Measurements from ENCODE around the gene JDP2.

The JDP2 gene

GRCh38 chr14:75460394-75460793 lies 32.6 kb downstream of the JDP2 start:
- TF ChIP-seq NFRKB (IDR thresholded peaks at IDR 0.05) (no peak), FOXM1 (IDR thresholded peaks at IDR 0.05; ENCODE audit: borderline replicate concordance) (no peak), TARDBP (IDR thresholded peaks at IDR 0.05) (no peak), FOXK2 (IDR thresholded peaks at IDR 0.05) (no peak), PKNOX1 (IDR thresholded peaks at IDR 0.05) (no peak), HDGF (IDR thresholded peaks at IDR 0.05; ENCODE audit: borderline replicate concordance) (no peak), SP1 (IDR thresholded peaks at IDR 0.05) (no peak)

GRCh38 chr14:75461303-75461702 lies 33.5 kb downstream of the JDP2 start:
- DNase-seq (ENCODE audit: extremely low spot score): no peak
- ChIA-PET POLR2A (no interaction called here), CTCF (interaction anchor here (1.3 kb wide), 1 partner anchor 27 kb away, joined by 3 read pairs; no protein-coding TSS in a partner anchor)
- TF ChIP-seq SUZ12 (IDR thresholded peaks at IDR 0.05) (no peak), NFRKB (IDR thresholded peaks at IDR 0.05) (no peak), L3MBTL2 (conservative IDR thresholded peaks at IDR 0.05) (no peak), HDGF (IDR thresholded peaks at IDR 0.05; ENCODE audit: borderline replicate concordance) (no peak), ELF4 (IDR thresholded peaks at IDR 0.05) (no peak), BHLHE40 (IDR thresholded peaks at IDR 0.05; ENCODE audit: borderline replicate concordance) (no peak), FOXM1 (IDR thresholded peaks at IDR 0.05; ENCODE audit: borderline replicate concordance) (no peak), PKNOX1 (IDR thresholded peaks at IDR 0.05) (no peak), ZNF384 (IDR thresholded peaks at IDR 0.05) (no peak)

More at GRCh38 chr14:75460394-75460793, 32.6 kb downstream of the JDP2 start:
- DNase-seq (ENCODE audit: extremely low spot score): no peak
- ChIA-PET POLR2A (no interaction called here), CTCF (no interaction called here)

- no peak for DNase-seq (ENCODE audit: extremely low spot score)
- POLR2A ChIA-PET: no interaction called here
- CTCF ChIA-PET: interaction anchor here (1.3 kb wide), 1 partner anchor 27 kb away, joined by 3 read pairs; no protein-coding TSS in a partner anchor
- TF ChIP-seq NFRKB (IDR thresholded peaks at IDR 0.05) (no peak), CTBP1 (IDR thresholded peaks at IDR 0.05; ENCODE audit: borderline replicate concordance) (no peak), FOXA1 (IDR thresholded peaks at IDR 0.05) (no peak), TARDBP (IDR thresholded peaks at IDR 0.05) (no peak), LEF1 (IDR thresholded peaks at IDR 0.05; ENCODE audit: borderline replicate concordance) (no peak), FOXK2 (IDR thresholded peaks at IDR 0.05) (no peak), HDGF (IDR thresholded peaks at IDR 0.05; ENCODE audit: borderline replicate concordance) (no peak), SUZ12 (IDR thresholded peaks at IDR 0.05) (no peak), SP1 (IDR thresholded peaks at IDR 0.05) (no peak), FOXM1 (IDR thresholded peaks at IDR 0.05; ENCODE audit: borderline replicate concordance) (no peak), BHLHE40 (IDR thresholded peaks at IDR 0.05; ENCODE audit: borderline replicate concordance) (no peak), ELF4 (IDR thresholded peaks at IDR 0.05) (no peak), ARNT (IDR thresholded peaks at IDR 0.05) (no peak), PKNOX1 (IDR thresholded peaks at IDR 0.05) (no peak), ZNF384 (IDR thresholded peaks at IDR 0.05) (no peak)
Observed at GRCh38 chr14:75461755-75462349, 34.0 kb downstream of the JDP2 start.

GRCh38 chr14:75464626-75465025 lies 36.8 kb downstream of the JDP2 start:
- DNase-seq (ENCODE audit: extremely low spot score): no peak
- TF ChIP-seq L3MBTL2 (conservative IDR thresholded peaks at IDR 0.05) (no peak), PKNOX1 (IDR thresholded peaks at IDR 0.05) (no peak), TARDBP (IDR thresholded peaks at IDR 0.05) (no peak), CTBP1 (IDR thresholded peaks at IDR 0.05; ENCODE audit: borderline replicate concordance) (no peak), NFRKB (IDR thresholded peaks at IDR 0.05) (no peak), FOXM1 (IDR thresholded peaks at IDR 0.05; ENCODE audit: borderline replicate concordance) (no peak), ARNT (IDR thresholded peaks at IDR 0.05) (no peak), ELF4 (IDR thresholded peaks at IDR 0.05) (no peak), ZNF384 (IDR thresholded peaks at IDR 0.05) (no peak), SUZ12 (IDR thresholded peaks at IDR 0.05) (no peak), FOXK2 (IDR thresholded peaks at IDR 0.05) (no peak)
- ChIA-PET POLR2A (no interaction called here), CTCF (no interaction called here)

GRCh38 chr14:75467763-75468162 lies 39.9 kb downstream of the JDP2 start:
- CTCF ChIA-PET: interaction anchor here (1.2 kb wide), 1 partner anchor 20 kb away, joined by 3 read pairs; no protein-coding TSS in a partner anchor
- DNase-seq (ENCODE audit: extremely low spot score): no peak
- POLR2A ChIA-PET: no interaction called here
- TF ChIP-seq ZNF384 (IDR thresholded peaks at IDR 0.05) (no peak), L3MBTL2 (conservative IDR thresholded peaks at IDR 0.05) (no peak), SP1 (IDR thresholded peaks at IDR 0.05) (no peak), ARNT (IDR thresholded peaks at IDR 0.05) (no peak), BHLHE40 (IDR thresholded peaks at IDR 0.05; ENCODE audit: borderline replicate concordance) (no peak), HDGF (IDR thresholded peaks at IDR 0.05; ENCODE audit: borderline replicate concordance) (no peak), LEF1 (IDR thresholded peaks at IDR 0.05; ENCODE audit: borderline replicate concordance) (no peak)

- ChIA-PET POLR2A (no interaction called here), CTCF (no interaction called here)
- TF ChIP-seq SUZ12 (IDR thresholded peaks at IDR 0.05): no peak
- TF ChIP-seq NFRKB (IDR thresholded peaks at IDR 0.05): no peak
- no peak for TF ChIP-seq LEF1 (IDR thresholded peaks at IDR 0.05; ENCODE audit: borderline replicate concordance)
- TF ChIP-seq BHLHE40 (IDR thresholded peaks at IDR 0.05; ENCODE audit: borderline replicate concordance): no peak
- no peak for TF ChIP-seq SP1 (IDR thresholded peaks at IDR 0.05)
- no peak for DNase-seq (ENCODE audit: extremely low spot score)
Observed at GRCh38 chr14:75469164-75469563, 41.3 kb downstream of the JDP2 start.

All from HEK293T (cell line).